Adrenal gland (tissue), 5 donors: Measurements from ENCODE around the gene RBM33.

Source experiments
- CTCF ChIP-seq, 6 experiments: fragments of 450-650 bp in 4 of 6; fragments of 200-600 bp in 2 of 6; sonication (generic) in 1 of 6; IDR thresholded peaks; 1 replicate in 5 of 6; 2 replicates in 1 of 6; pipeline versions ENCODE4 v1.5.1 to v1.8.0; 2016 to 2021; ENCODE audit warnings: antibody characterized with exemption in 6 of 6, mild to moderate bottlenecking in 2 of 6, moderate library complexity in 1 of 6
- POLR2A ChIP-seq, 2 donors: fragments of 450-650 bp; IDR thresholded peaks; one replicate each; pipeline ENCODE4 v1.6.1; 2017; ENCODE audit warnings: antibody characterized with exemption in 2 of 2, mild to moderate bottlenecking in 2 of 2, moderate library complexity in 1 of 2
- donor health status: DM: no; HTN: no; CAD: no.

GRCh38 chr7:155621418-155621980, 23.0 kb upstream of the RBM33 start:
- no peak for TF ChIP-seq POLR2A (IDR thresholded peaks at IDR 0.05)
- no peak for TF ChIP-seq CTCF (IDR thresholded peaks at IDR 0.05)
